Head of caudate nucleus (tissue), 42 donors: ENCODE results near the gene ATG14.
"Not testable (repeated sequence)": the region's sequence is repeated elsewhere in the genome, so short reads cannot be mapped to it uniquely, and the experiment has no call there.

Source experiments
- DNase-seq, 42 donors: peaks; one replicate each; pipeline versions ENCODE4 v3.0.0 to v3.0.0-alpha.2; 2020 to 2021; ENCODE audit warnings: mixed read lengths in 7 of 42
- intact Hi-C: fragments of 100-400 bp; cut with DNase I; formaldehyde crosslinking; loops from one replicate; pipeline ENCODE4 v1.15.0; 2022

ATG14 gene

GRCh38 chr14:55411426-55412389, at the start of gene ATG14:
Gene ATG14 (minus strand): TSS chr14:55411830. CDS start chr14:55411822, 8 bp downstream.
- intact Hi-C loops: loop anchor here (10.0 kb wide), 1 partner anchor 137 kb away; the partner anchor contains the start of gene FBXO34
- DNase-seq: peak; percentile 79 to 97 (median 91)

- intact Hi-C loops: no loop called here
- no peak for DNase-seq
Observed at GRCh38 chr14:55458800-55459515, 47.3 kb upstream of the ATG14 start.

GRCh38 chr14:55457496-55457895, 45.9 kb upstream of the ATG14 start:
- no peak for DNase-seq
- intact Hi-C loops: no loop called here

GRCh38 chr14:55456411-55456810, 44.8 kb upstream of the ATG14 start:
- DNase-seq, intact Hi-C loops: not testable (repeated sequence)

- peak in 23 of 42 donors; percentile 10 to 65 (median 32) for DNase-seq
- intact Hi-C loops: no loop called here
Observed at GRCh38 chr14:55454264-55455002, 42.8 kb upstream of the ATG14 start.

GRCh38 chr14:55451950-55452349, 40.3 kb upstream of the ATG14 start:
- intact Hi-C loops: no loop called here
- no peak for DNase-seq

- DNase-seq: no peak
- intact Hi-C loops: no loop called here
Observed at GRCh38 chr14:55451398-55451797, 39.8 kb upstream of the ATG14 start.

- intact Hi-C loops: no loop called here
- DNase-seq: no peak
Observed at GRCh38 chr14:55450987-55451386, 39.4 kb upstream of the ATG14 start.

GRCh38 chr14:55450539-55450938, 38.9 kb upstream of the ATG14 start:
- intact Hi-C loops: no loop called here
- DNase-seq: no peak

GRCh38 chr14:55450124-55450523, 38.5 kb upstream of the ATG14 start:
- intact Hi-C loops: no loop called here
- DNase-seq: no peak

- no peak for DNase-seq
- intact Hi-C loops: loop anchor here (10.0 kb wide), 1 partner anchor 1026 kb away; no protein-coding TSS in a partner anchor
Observed at GRCh38 chr14:55449116-55449515, 37.5 kb upstream of the ATG14 start.

GRCh38 chr14:55448141-55448614, 36.5 kb upstream of the ATG14 start:
- intact Hi-C loops: loop anchor here (10.0 kb wide), 1 partner anchor 1027 kb away; no protein-coding TSS in a partner anchor
- peak in 13 of 42 donors; percentile 20 to 67 (median 39) for DNase-seq

GRCh38 chr14:55446833-55447232, 35.2 kb upstream of the ATG14 start:
- peak in 10 of 42 donors; percentile 11 to 55 (median 30) for DNase-seq
- intact Hi-C loops: loop anchor here (10.0 kb wide), 1 partner anchor 1028 kb away; no protein-coding TSS in a partner anchor

- peak in 38 of 42 donors; percentile 22 to 89 (median 68) for DNase-seq
- intact Hi-C loops: loop anchor here (10.0 kb wide), 1 partner anchor 1029 kb away; no protein-coding TSS in a partner anchor
Observed at GRCh38 chr14:55446127-55446736, 34.6 kb upstream of the ATG14 start.

- intact Hi-C loops: loop anchor here (10.0 kb wide), 1 partner anchor 1034 kb away; no protein-coding TSS in a partner anchor
- peak in 5 of 42 donors; percentile 15 to 36 (median 32) for DNase-seq
Observed at GRCh38 chr14:55441286-55441685, 29.7 kb upstream of the ATG14 start.

GRCh38 chr14:55440385-55440784, 28.8 kb upstream of the ATG14 start, which contains the start of gene TBPL2:
Gene TBPL2 (minus strand): TSS chr14:55440616. CDS start chr14:55440449, 167 bp downstream.
- no peak for DNase-seq
- intact Hi-C loops: loop anchor here (10.0 kb wide), 1 partner anchor 1034 kb away; no protein-coding TSS in a partner anchor

- peak in 13 of 42 donors; percentile 9 to 74 (median 33) for DNase-seq
- intact Hi-C loops: no loop called here
Observed at GRCh38 chr14:55438066-55438683, 26.5 kb upstream of the ATG14 start.

GRCh38 chr14:55436931-55437330, 25.3 kb upstream of the ATG14 start:
- intact Hi-C loops: no loop called here
- DNase-seq: no peak
